HL-60 (cell line): ENCODE data around the gene NOC4L.

ENCODE experiments used
- SPI1 ChIP-seq: IDR thresholded peaks from 2 replicates; pipeline ENCODE4 v1.6.1; 2012; ENCODE audit warnings: low read depth, mild to moderate bottlenecking, borderline replicate concordance
- TF ChIP-seq, protein P1 (sequence below): IDR thresholded peaks from 2 replicates; pipeline ENCODE4 v1.6.1; 2012; ENCODE audit warnings: low read depth; ENCODE audit not compliant: insufficient replicate concordance
- TF ChIP-seq, protein P2 (sequence below): IDR thresholded peaks from one replicate; pipeline ENCODE4 v1.5.1; 2011; ENCODE audit warnings: low read length, control low read depth, inconsistent platforms; ENCODE audit not compliant: insufficient read depth

DNA sequence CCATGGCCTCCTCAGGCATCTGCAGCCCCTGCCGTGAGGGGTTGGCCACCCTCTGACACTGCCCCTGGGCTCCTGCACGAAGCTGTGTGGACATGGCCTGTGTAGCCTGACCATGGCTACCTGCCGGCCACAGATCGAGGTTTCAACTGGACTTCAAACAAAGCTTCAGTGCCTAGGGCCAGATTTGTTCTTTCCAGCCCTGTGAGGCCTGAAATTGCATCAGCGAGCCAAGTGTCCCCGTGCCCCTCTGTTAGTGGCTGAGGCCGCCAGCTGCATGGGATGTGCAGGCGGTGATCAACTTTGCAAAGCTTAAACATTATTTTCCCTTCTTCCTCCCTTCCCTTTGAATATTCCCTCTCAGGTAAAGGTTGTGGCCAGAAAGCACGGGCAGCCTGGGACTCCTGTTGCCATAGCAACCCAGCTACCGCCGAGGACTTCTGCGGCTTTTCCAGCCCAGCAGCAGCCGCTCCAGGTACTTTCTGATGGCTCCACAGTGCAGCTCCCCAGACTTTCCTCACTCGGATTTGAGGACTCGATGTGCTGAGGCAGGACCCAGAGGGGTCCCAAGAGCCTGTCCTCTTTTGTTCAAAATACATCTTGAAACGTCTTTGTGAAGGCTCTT, 35.9 kb upstream of the NOC4L start:
- TF ChIP-seq SPI1: no peak
- TF ChIP-seq, protein P1, sequence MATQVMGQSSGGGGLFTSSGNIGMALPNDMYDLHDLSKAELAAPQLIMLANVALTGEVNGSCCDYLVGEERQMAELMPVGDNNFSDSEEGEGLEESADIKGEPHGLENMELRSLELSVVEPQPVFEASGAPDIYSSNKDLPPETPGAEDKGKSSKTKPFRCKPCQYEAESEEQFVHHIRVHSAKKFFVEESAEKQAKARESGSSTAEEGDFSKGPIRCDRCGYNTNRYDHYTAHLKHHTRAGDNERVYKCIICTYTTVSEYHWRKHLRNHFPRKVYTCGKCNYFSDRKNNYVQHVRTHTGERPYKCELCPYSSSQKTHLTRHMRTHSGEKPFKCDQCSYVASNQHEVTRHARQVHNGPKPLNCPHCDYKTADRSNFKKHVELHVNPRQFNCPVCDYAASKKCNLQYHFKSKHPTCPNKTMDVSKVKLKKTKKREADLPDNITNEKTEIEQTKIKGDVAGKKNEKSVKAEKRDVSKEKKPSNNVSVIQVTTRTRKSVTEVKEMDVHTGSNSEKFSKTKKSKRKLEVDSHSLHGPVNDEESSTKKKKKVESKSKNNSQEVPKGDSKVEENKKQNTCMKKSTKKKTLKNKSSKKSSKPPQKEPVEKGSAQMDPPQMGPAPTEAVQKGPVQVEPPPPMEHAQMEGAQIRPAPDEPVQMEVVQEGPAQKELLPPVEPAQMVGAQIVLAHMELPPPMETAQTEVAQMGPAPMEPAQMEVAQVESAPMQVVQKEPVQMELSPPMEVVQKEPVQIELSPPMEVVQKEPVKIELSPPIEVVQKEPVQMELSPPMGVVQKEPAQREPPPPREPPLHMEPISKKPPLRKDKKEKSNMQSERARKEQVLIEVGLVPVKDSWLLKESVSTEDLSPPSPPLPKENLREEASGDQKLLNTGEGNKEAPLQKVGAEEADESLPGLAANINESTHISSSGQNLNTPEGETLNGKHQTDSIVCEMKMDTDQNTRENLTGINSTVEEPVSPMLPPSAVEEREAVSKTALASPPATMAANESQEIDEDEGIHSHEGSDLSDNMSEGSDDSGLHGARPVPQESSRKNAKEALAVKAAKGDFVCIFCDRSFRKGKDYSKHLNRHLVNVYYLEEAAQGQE: no peak
- TF ChIP-seq, protein P2, sequence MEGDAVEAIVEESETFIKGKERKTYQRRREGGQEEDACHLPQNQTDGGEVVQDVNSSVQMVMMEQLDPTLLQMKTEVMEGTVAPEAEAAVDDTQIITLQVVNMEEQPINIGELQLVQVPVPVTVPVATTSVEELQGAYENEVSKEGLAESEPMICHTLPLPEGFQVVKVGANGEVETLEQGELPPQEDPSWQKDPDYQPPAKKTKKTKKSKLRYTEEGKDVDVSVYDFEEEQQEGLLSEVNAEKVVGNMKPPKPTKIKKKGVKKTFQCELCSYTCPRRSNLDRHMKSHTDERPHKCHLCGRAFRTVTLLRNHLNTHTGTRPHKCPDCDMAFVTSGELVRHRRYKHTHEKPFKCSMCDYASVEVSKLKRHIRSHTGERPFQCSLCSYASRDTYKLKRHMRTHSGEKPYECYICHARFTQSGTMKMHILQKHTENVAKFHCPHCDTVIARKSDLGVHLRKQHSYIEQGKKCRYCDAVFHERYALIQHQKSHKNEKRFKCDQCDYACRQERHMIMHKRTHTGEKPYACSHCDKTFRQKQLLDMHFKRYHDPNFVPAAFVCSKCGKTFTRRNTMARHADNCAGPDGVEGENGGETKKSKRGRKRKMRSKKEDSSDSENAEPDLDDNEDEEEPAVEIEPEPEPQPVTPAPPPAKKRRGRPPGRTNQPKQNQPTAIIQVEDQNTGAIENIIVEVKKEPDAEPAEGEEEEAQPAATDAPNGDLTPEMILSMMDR: no peak
